GM12801 (cell line): ENCODE data around the gene KIF1A.

ENCODE experiments used
- TF ChIP-seq, protein P1 (sequence below): IDR thresholded peaks from one replicate; pipeline ENCODE4 v1.5.1; 2011; ENCODE audit warnings: control low read depth; ENCODE audit not compliant: insufficient read length; ENCODE audit errors: extremely low read depth

Gene KIF1A

DNA sequence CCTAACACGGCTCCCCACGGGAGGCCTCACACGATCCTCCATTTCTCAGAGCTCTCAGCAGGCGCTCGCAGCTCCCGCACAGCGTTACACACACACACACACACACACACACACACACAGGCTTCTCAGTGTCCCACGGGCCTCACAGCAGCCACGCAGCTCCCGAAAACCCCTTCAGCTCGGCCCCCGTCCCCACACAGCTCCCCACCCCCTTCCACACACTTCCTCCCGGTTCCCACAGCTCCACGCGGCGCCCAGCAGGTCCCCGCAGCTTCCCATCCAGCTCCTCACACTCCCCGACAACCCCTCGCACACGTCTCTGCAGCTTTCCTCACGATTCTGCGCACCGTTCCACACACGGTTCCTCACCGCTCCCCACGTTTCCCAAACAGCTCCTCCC, 41.6 kb downstream of the KIF1A start:
- TF ChIP-seq, protein P1, sequence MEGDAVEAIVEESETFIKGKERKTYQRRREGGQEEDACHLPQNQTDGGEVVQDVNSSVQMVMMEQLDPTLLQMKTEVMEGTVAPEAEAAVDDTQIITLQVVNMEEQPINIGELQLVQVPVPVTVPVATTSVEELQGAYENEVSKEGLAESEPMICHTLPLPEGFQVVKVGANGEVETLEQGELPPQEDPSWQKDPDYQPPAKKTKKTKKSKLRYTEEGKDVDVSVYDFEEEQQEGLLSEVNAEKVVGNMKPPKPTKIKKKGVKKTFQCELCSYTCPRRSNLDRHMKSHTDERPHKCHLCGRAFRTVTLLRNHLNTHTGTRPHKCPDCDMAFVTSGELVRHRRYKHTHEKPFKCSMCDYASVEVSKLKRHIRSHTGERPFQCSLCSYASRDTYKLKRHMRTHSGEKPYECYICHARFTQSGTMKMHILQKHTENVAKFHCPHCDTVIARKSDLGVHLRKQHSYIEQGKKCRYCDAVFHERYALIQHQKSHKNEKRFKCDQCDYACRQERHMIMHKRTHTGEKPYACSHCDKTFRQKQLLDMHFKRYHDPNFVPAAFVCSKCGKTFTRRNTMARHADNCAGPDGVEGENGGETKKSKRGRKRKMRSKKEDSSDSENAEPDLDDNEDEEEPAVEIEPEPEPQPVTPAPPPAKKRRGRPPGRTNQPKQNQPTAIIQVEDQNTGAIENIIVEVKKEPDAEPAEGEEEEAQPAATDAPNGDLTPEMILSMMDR: no peak

DNA sequence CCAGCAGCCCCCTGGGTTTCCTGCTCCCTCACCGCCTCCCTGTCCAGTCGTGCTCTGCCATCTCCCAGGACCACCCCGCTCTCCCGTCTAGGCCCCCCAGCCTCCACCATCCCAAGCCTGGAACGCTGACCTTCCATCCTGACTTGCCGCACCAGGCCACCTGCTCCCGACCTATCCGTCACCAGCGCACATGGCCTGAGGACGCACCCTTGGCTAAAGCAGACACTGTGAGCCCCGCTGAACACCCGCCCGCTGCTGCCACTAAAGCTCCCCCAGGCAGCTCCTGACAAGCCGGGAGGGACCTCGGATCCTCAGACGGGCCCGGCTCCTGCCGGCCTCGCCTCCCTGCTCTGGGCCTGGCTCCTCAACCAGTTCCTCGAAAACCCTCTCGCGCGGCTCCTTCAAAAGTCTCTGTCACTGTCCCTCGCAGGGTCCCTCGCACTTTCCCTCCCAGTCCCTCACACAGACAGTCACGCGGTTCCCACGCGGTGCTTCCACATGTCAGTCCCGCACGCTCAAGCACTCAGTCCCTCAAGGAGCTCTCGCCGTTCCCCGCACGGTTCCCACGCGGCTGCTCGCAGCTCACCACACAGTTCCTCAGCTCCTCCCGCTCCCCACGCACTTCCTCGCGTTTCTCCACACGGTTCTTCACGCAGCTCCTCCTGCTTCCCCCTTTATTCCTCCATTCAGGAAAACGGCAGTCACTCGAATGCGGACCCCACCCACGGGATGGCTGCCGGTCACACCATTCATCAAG, 42.4 kb downstream of the KIF1A start:
- TF ChIP-seq, protein P1: no peak

DNA sequence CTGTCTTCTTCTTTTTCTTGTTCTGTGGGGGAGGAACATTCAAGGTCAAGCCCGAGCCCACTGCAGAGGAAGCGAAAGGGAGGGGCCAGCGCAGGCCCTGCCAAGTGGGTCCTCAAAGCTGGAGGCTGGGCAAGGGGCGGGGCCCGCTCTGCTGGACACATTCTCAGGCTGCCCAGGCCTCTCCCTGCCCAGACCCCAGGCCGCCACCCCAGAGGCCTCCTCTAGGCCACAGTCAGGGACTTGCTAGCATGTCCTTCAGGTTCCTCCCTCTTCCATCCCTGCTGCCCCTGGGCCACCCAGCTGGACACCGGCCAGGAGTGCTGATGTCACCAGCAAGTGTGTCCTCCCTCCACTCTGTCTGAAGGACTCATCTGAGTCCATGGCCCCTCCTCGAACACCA, 44.1 kb downstream of the KIF1A start:
- TF ChIP-seq, protein P1: no peak

DNA sequence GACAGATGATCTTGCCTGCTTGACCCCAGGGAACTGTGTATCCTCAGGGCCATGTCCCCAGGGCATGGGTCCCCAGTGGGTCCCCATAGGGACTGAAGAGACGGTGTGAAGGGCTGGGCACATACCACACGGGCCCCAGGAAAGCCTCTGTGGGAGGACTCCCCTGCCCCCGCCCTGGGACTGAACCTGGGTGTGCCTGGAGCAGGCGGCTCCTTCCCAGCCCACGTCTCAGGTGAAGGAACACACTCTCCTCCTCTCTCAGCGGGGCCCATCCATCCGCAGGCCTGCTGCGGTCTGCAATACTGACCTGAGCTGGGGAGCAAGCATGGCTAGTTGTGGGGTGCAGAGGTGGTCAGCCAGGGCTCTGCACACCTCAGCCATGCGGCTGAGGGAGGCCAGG, 45.2 kb downstream of the KIF1A start:
- TF ChIP-seq, protein P1: no peak

DNA sequence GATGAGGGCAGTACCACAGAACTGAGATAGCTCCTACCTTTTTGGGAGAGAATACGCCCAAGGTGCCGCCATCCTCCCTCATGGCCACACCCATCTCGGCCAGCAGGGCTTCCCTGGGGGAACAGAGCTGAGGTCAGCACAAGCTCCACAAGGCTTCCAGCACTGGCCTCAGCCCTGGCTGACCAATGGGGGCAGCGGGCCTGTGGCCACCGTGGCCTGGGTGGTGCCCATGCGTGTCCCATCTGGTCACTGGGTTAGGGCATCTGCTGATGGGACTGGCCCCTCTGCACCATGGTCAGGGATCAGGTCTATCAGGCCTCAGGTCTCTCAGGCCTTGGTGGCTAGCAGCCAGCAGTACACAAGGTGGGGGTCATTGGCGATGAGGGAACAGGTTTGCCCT, 50.9 kb downstream of the KIF1A start:
- TF ChIP-seq, protein P1: no peak

DNA sequence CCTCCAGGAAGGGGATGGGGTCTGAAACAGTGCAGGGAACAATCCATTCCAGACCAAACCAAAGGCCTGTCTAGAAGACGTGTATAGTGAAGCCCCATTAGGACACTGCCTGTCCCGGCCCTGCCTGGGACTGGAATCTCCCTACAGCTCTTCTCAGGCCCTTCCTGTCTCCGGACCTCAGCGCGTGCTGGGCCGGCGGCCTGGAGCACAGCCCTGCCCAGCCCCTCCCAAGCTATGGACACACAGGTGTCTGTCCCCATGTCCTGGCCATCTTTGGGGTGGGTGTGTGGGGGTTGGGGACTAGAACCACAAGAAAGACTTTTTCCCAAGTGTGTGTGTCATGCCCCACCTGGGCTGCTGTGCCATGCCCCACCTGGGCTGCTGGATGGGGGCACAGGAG, 51.8 kb downstream of the KIF1A start:
- TF ChIP-seq, protein P1: no peak

DNA sequence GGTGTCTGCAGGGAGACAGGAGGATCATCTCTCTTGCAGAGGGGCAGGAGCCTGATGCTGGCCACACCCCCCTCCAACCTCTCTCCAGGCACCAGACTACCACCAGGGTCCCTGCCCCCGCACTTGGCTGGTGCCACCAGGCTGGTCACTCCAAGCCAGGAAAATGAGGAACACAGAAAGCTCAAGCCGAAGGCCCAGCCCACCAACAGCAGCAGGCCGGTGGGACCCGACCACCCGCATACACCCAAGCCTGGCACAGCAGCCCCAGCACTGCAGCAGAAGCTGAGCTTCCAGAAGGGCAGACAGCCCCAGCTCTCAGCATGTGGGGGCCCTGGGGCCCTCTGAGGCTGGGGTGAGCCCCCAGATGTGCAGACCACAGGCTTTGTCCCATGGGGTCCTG, 52.7 kb downstream of the KIF1A start:
- TF ChIP-seq, protein P1: no peak
